OCI-LY7 (cell line): Measurements from ENCODE around the gene KCND3.

Source experiments
- EZH2phosphoT487 ChIP-seq: fragments of 200-600 bp; sonication (generic); IDR thresholded peaks from 2 replicates; pipeline ENCODE4 v1.6.1; 2018; ENCODE audit warnings: low read depth, borderline replicate concordance, mild to moderate bottlenecking, mixed run types, antibody characterized with exemption, low read length, moderate library complexity, mixed read lengths
- TF ChIP-seq, protein P1 (sequence below): fragments of 200-600 bp; sonication (generic); conservative IDR thresholded peaks from 2 replicates; pipeline ENCODE4 v1.5.1; 2014; ENCODE audit warnings: mild to moderate bottlenecking, antibody characterized with exemption, low read length, moderate library complexity, mixed read lengths

DNA sequence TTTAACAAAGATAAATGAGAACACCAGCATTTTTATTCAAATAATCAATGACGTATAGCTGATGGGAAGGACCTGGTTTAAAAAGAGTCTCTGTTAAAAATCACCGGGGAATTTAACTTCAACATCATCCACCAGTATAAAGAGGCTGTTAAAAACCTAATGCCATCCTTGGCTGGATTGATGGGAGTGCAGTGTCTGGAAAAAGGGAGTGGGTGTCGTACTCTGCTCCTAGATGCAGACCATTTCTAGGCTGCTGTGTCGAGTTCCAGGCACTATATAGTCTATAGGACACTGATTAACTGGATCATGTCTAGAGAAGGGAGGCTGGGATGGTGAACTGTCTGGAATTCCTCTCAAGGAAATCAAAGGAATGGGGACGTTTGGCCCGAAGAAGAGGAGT lies 197.7 kb downstream of the KCND3 start:
- TF ChIP-seq, protein P1, sequence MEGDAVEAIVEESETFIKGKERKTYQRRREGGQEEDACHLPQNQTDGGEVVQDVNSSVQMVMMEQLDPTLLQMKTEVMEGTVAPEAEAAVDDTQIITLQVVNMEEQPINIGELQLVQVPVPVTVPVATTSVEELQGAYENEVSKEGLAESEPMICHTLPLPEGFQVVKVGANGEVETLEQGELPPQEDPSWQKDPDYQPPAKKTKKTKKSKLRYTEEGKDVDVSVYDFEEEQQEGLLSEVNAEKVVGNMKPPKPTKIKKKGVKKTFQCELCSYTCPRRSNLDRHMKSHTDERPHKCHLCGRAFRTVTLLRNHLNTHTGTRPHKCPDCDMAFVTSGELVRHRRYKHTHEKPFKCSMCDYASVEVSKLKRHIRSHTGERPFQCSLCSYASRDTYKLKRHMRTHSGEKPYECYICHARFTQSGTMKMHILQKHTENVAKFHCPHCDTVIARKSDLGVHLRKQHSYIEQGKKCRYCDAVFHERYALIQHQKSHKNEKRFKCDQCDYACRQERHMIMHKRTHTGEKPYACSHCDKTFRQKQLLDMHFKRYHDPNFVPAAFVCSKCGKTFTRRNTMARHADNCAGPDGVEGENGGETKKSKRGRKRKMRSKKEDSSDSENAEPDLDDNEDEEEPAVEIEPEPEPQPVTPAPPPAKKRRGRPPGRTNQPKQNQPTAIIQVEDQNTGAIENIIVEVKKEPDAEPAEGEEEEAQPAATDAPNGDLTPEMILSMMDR, result no peak
- no peak for TF ChIP-seq EZH2phosphoT487
